ENCODE data around the gene PARP11. TPM values are rescaled to one million over a fixed set of nuclear protein-coding genes. Genes with fewer than 3 reads are reported as not detected.
A peak's percentile ranks its signal among the peaks of the same experiment; 100 is the strongest.

The PARP11 gene
- total RNA-seq, 1 experiment from 2014 or later, result 1.9 TPM

GRCh38 chr12:3828888-3829287 lies 44.3 kb downstream of the PARP11 start:
- Histone ChIP-seq H3K27me3 (replicated peaks) (no peaks in the 10 kb centered on the region), H3K27ac (no peak overlapping the region), H3K9me3 (replicated peaks) (no peaks in the 10 kb centered on the region), H3K4me1 (replicated peaks) (no peaks in the 10 kb centered on the region), H3K36me3 (no peaks in the 10 kb centered on the region), H3K4me3 (no peak overlapping the region)
- no peak for DNase-seq (ENCODE audit: low read depth in 1 of 2, low spot score in 2 of 2)

GRCh38 chr12:3827301-3828000 lies 45.7 kb downstream of the PARP11 start:
- Histone ChIP-seq H3K27ac (no peak overlapping the region), H3K4me3 (no peak overlapping the region), H3K27me3 (replicated peaks) (no peaks in the 10 kb centered on the region)

GRCh38 chr12:3821441-3821840 lies 51.8 kb downstream of the PARP11 start:
- Histone ChIP-seq H3K4me3 (no peak overlapping the region), H3K27me3 (replicated peaks) (no peaks in the 10 kb centered on the region), H3K4me1 (replicated peaks) (0 out of 2 replicates have a peak, but pooled peaks cover 3% of the 10 kb centered on the region), H3K9me3 (replicated peaks) (no peaks in the 10 kb centered on the region), H3K36me3 (no peaks in the 10 kb centered on the region), H3K27ac (no peak overlapping the region)
- no peak for DNase-seq (ENCODE audit: low read depth in 1 of 2, low spot score in 2 of 2)

More at GRCh38 chr12:3827301-3828000, 45.7 kb downstream of the PARP11 start:
- Histone ChIP-seq H3K4me1 (replicated peaks) (no peaks in the 10 kb centered on the region), H3K9me3 (replicated peaks) (no peaks in the 10 kb centered on the region), H3K36me3 (no peaks in the 10 kb centered on the region)
- no peak for DNase-seq (ENCODE audit: low read depth in 1 of 2, low spot score in 2 of 2)

GRCh38 chr12:3820122-3820521 lies 53.1 kb downstream of the PARP11 start:
- Histone ChIP-seq H3K9me3 (replicated peaks) (no peaks in the 10 kb centered on the region), H3K36me3 (no peaks in the 10 kb centered on the region), H3K27me3 (replicated peaks) (no peaks in the 10 kb centered on the region), H3K4me3 (no peak overlapping the region), H3K4me1 (replicated peaks) (0 out of 2 replicates have a peak, but pooled peaks cover 3% of the 10 kb centered on the region), H3K27ac (no peak overlapping the region)
- no peak for DNase-seq (ENCODE audit: low read depth in 1 of 2, low spot score in 2 of 2)

GRCh38 chr12:3816266-3816665 lies 56.9 kb downstream of the PARP11 start:
- DNase-seq (ENCODE audit: low read depth in 1 of 2, low spot score in 2 of 2), result no peak
- no peak overlapping the region for H3K4me3 ChIP-seq
- no peaks in the 10 kb centered on the region for H3K27me3 ChIP-seq (replicated peaks)
- no peak overlapping the region for H3K27ac ChIP-seq
- H3K36me3 ChIP-seq, result no peaks in the 10 kb centered on the region
- H3K4me1 ChIP-seq (replicated peaks), result 0 out of 2 replicates have a peak, but pooled peaks cover 3% of the 10 kb centered on the region
- H3K9me3 ChIP-seq (replicated peaks), result no peaks in the 10 kb centered on the region

GRCh38 chr12:3815094-3815766 lies 58.0 kb downstream of the PARP11 start:
- DNase-seq (ENCODE audit: low read depth in 1 of 2, low spot score in 2 of 2), result no peak
- Histone ChIP-seq H3K4me3 (no peak overlapping the region), H3K4me1 (replicated peaks) (0 out of 2 replicates have a peak, but pooled peaks cover 3% of the 10 kb centered on the region), H3K27ac (no peak overlapping the region), H3K9me3 (replicated peaks) (no peaks in the 10 kb centered on the region), H3K36me3 (no peaks in the 10 kb centered on the region), H3K27me3 (replicated peaks) (no peaks in the 10 kb centered on the region)

GRCh38 chr12:3810540-3810939 lies 62.7 kb downstream of the PARP11 start:
- no peak for DNase-seq (ENCODE audit: low read depth in 1 of 2, low spot score in 2 of 2)
- H3K9me3 ChIP-seq (replicated peaks), result no peaks in the 10 kb centered on the region
- no peak overlapping the region for H3K4me3 ChIP-seq
- no peaks in the 10 kb centered on the region for H3K27me3 ChIP-seq (replicated peaks)
- no peaks in the 10 kb centered on the region for H3K36me3 ChIP-seq
- H3K27ac ChIP-seq, result no peak overlapping the region
- H3K4me1 ChIP-seq (replicated peaks), result 0 out of 2 replicates have a peak, but pooled peaks cover 4% of the 10 kb centered on the region

GRCh38 chr12:3810016-3810370 lies 63.2 kb downstream of the PARP11 start:
- Histone ChIP-seq H3K4me3 (no peak overlapping the region), H3K9me3 (replicated peaks) (no peaks in the 10 kb centered on the region), H3K4me1 (replicated peaks) (0 out of 2 replicates have a peak, but pooled peaks cover 4% of the 10 kb centered on the region), H3K27ac (no peak overlapping the region), H3K27me3 (replicated peaks) (no peaks in the 10 kb centered on the region), H3K36me3 (no peaks in the 10 kb centered on the region)
- no peak for DNase-seq (ENCODE audit: low read depth in 1 of 2, low spot score in 2 of 2)

GRCh38 chr12:3809357-3810015 lies 63.7 kb downstream of the PARP11 start:
- peak in 1 of 2 experiments; percentile 33 for DNase-seq (ENCODE audit: low read depth in 1 of 2, low spot score in 2 of 2)
- Histone ChIP-seq H3K4me3 (no peak overlapping the region), H3K36me3 (no peaks in the 10 kb centered on the region), H3K27ac (no peak overlapping the region), H3K9me3 (replicated peaks) (no peaks in the 10 kb centered on the region), H3K27me3 (replicated peaks) (no peaks in the 10 kb centered on the region), H3K4me1 (replicated peaks) (0 out of 2 replicates have a peak, but pooled peaks cover 4% of the 10 kb centered on the region)

GRCh38 chr12:3805077-3805476 lies 68.1 kb downstream of the PARP11 start:
- no peaks in the 10 kb centered on the region for H3K27me3 ChIP-seq (replicated peaks)
- H3K4me1 ChIP-seq (replicated peaks), result 0 out of 2 replicates have a peak, but pooled peaks cover 4% of the 10 kb centered on the region
- no peak overlapping the region for H3K27ac ChIP-seq

GRCh38 chr12:3803865-3804472 lies 69.2 kb downstream of the PARP11 start:
- peak; percentile 33 to 68 for DNase-seq (ENCODE audit: low read depth in 1 of 2, low spot score in 2 of 2)

More at GRCh38 chr12:3805077-3805476, 68.1 kb downstream of the PARP11 start:
- DNase-seq (ENCODE audit: low read depth in 1 of 2, low spot score in 2 of 2), result no peak
- Histone ChIP-seq H3K4me3 (no peak overlapping the region), H3K36me3 (no peaks in the 10 kb centered on the region), H3K9me3 (replicated peaks) (no peaks in the 10 kb centered on the region)

GRCh38 chr12:3802721-3803120 lies 70.5 kb downstream of the PARP11 start:
- DNase-seq (ENCODE audit: low read depth in 1 of 2, low spot score in 2 of 2), result no peak
- H3K27me3 ChIP-seq (replicated peaks), result no peaks in the 10 kb centered on the region
- H3K4me3 ChIP-seq, result no peak overlapping the region
- H3K9me3 ChIP-seq (replicated peaks), result no peaks in the 10 kb centered on the region
- no peaks in the 10 kb centered on the region for H3K4me1 ChIP-seq (replicated peaks)
- H3K27ac ChIP-seq, result no peak overlapping the region
- H3K36me3 ChIP-seq, result no peaks in the 10 kb centered on the region

More at GRCh38 chr12:3803865-3804472, 69.2 kb downstream of the PARP11 start:
- no peaks in the 10 kb centered on the region for H3K36me3 ChIP-seq
- H3K9me3 ChIP-seq (replicated peaks), result no peaks in the 10 kb centered on the region
- H3K27ac ChIP-seq, result no peak overlapping the region
- no peak overlapping the region for H3K4me3 ChIP-seq
- no peaks in the 10 kb centered on the region for H3K27me3 ChIP-seq (replicated peaks)
- no peaks in the 10 kb centered on the region for H3K4me1 ChIP-seq (replicated peaks)

- no peak overlapping the region for H3K4me3 ChIP-seq
- no peaks in the 10 kb centered on the region for H3K36me3 ChIP-seq
- H3K27me3 ChIP-seq (replicated peaks), result no peaks in the 10 kb centered on the region
- H3K9me3 ChIP-seq (replicated peaks), result no peaks in the 10 kb centered on the region
- DNase-seq (ENCODE audit: low read depth in 1 of 2, low spot score in 2 of 2), result no peak
- H3K4me1 ChIP-seq (replicated peaks), result no peaks in the 10 kb centered on the region
- H3K27ac ChIP-seq, result no peak overlapping the region
Observed at GRCh38 chr12:3797531-3798048, 75.6 kb downstream of the PARP11 start.

Measured in SJSA1 (cell line).